LoVo (cell line): ENCODE measurements around the gene ZCCHC24.

Source experiments
- DNase-seq: peaks from one replicate; pipeline ENCODE4 v3.0.0-alpha.2; 2016; ENCODE audit warnings: low spot score

Gene ZCCHC24

GRCh38 chr10:79397575-79398303 lies 47.7 kb downstream of the ZCCHC24 start:
- DNase-seq, result no peak

- DNase-seq, result no peak
These were observed 48.4 kb downstream of the ZCCHC24 start for GRCh38 chr10:79397051-79397450.

- DNase-seq, result no peak
These were observed 48.9 kb downstream of the ZCCHC24 start for GRCh38 chr10:79396520-79396919.

- no peak for DNase-seq
These were observed 50.8 kb downstream of the ZCCHC24 start for GRCh38 chr10:79394664-79395063.

GRCh38 chr10:79393924-79394610 lies 51.4 kb downstream of the ZCCHC24 start:
- no peak for DNase-seq

GRCh38 chr10:79393221-79393923 lies 52.1 kb downstream of the ZCCHC24 start:
- DNase-seq, result no peak

- DNase-seq, result no peak
These were observed 52.8 kb downstream of the ZCCHC24 start for GRCh38 chr10:79392506-79393176.

- no peak for DNase-seq
These were observed 53.4 kb downstream of the ZCCHC24 start for GRCh38 chr10:79392020-79392398.

- no peak for DNase-seq
These were observed 54.0 kb downstream of the ZCCHC24 start for GRCh38 chr10:79391231-79392019.

GRCh38 chr10:79390551-79391229 lies 54.7 kb downstream of the ZCCHC24 start:
- no peak for DNase-seq

GRCh38 chr10:79390057-79390456 lies 55.4 kb downstream of the ZCCHC24 start:
- DNase-seq, result no peak

- DNase-seq, result no peak
These were observed 57.2 kb downstream of the ZCCHC24 start for GRCh38 chr10:79387974-79388850.

- DNase-seq, result no peak
These were observed 57.9 kb downstream of the ZCCHC24 start for GRCh38 chr10:79387466-79387973.

- DNase-seq, result no peak
These were observed 58.6 kb downstream of the ZCCHC24 start for GRCh38 chr10:79386637-79387465.

GRCh38 chr10:79385804-79386531 lies 59.5 kb downstream of the ZCCHC24 start:
- no peak for DNase-seq

- DNase-seq, result no peak
These were observed 60.0 kb downstream of the ZCCHC24 start for GRCh38 chr10:79385392-79385795.

- DNase-seq, result no peak
These were observed 60.5 kb downstream of the ZCCHC24 start for GRCh38 chr10:79384773-79385391.
